Pulmonary artery endothelial cell (primary cell): ENCODE results near the gene TMEM212. TPM values are rescaled to one million over a fixed set of nuclear protein-coding genes. Genes with fewer than 3 reads are reported as not detected.
A peak's percentile ranks its signal among the peaks of the same experiment; 100 is the strongest.

Experiments used
- DNase-seq: peaks from one replicate; pipeline ENCODE4 v3.0.0-alpha.2; 2011; ENCODE audit warnings: low read depth, low spot score
- total RNA-seq: library from RNA; depleted of rRNA; stranded (reverse); fragments of >200 nt; gene quantifications from 2 replicates; pipeline ENCODE4 v1.2.3, GENCODE V29; 2014

TMEM212 gene
- not detected in 2 replicates for total RNA-seq

DNA sequence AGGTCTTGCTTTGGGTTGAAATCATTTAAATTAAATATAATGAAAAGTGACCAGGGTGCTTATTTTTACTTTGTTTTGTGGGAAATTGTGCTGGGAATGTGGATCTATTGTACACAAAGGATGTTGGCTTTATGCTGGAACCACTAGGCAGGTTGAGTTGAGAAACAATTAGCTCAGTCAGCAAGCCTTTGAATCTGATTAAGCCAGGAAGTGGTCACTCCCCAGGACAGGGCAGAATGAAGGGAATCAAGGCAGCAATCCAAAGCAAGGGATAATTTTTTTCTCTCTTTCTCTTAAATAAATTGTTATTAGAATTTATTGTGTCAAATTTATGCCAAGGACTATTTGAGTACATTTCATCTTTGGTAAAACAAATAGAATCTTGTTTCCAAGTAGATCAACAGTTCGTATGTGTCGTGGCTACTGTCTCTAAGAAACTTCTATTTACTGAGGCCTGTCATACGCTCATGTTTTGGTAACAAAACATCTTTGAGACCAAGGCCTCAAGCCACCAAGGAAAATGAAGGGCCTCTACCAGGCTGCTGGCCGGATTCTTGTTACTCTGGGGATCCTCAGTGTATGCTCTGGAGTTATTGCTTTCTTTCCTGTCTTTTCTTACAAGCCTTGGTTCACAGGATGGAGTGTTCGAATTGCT is at the start of gene TMEM212:
TMEM212 (plus strand) TSS at position 486 of the 655 bp plus-strand sequence; CDS start at position 521, 35 bp downstream.
- DNase-seq: no peak

DNA sequence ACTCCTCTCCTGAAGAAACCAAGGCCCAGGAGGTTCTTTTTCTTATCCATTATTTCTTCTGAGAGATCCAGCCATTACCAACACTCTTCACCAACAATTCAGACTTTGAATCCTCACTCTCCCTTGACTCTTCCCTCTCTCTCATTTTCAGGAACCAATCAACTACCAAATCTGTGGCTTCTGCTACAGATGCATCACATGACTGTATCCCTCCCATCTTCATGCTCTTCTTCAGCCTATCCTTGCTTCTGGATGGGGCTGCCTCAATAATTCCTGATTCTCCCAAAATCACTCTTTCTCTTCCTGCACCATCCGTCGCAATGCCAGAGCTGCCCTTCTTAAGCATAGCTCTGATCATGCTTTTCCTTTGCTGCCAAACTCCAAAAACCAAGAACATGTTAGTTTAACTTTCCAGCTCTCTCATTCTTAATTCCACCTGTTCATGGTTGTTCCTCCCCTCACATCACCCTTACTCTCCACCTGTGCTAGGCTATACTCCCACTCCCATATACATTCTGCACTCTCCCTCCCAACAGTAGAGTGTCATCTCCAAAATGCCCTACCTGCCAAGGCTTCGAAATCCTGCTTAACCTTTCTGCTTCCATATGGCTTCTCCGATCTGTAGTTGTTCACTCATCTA is 46.4 kb upstream of the TMEM212 start:
- DNase-seq: no peak

DNA sequence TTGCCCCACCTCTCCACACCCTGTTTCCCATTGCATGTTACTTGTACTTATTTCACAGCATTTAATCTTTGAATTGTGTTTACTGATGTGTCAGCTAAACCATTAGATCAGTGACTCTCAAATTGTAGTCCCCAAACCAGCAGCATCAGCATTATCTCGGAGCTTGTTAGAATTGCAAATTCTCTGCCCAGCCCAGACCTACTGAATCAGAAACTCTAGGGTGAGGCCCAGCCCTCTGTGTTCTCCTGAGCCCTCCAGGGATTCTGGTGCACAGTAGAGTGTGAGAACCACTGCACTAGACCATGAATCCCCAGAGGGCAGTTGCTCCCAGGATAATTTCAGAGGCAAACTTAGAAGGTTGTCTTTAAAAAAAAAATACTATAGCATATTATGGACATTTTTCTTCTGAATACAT is 45.9 kb upstream of the TMEM212 start:
- DNase-seq: no peak

DNA sequence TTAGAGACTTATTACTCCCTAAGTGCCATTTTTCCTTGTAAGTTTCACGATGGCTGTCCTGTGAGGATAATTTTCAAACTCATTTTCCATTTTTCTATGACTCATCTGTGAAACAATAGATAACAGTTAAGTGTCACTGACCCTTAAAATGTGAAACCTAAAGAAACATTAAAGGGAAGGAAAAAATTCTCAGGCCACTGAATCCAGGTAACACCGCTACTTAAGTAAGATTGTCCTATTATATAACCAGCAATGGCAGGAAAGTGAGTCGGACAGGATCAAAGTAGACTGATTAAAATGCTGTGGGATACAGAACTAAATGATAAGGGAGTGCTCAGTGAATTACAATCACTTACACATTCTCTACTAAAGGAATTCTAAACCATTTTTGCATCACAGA is 45.3 kb upstream of the TMEM212 start:
- no peak for DNase-seq

DNA sequence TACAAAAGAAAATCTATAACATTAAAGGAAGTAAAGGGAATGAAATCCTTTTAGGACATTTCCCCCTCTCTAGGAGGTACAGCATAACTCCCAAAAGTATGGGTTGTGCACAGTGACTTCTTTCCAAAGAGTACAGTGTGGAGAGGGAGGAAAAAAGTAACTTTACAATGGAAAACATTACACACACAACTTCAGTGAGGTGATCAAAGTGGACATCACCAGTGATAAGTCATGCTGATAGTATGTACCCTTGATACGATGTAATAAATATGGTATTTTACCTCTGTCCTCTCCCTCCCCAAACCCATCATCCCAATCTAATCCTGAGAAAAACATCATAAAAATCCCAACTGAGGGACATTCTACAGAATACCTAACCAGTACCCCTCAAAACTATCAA is 43.6 kb upstream of the TMEM212 start:
- DNase-seq: no peak

- peak; percentile 89 for DNase-seq
Measured at GRCh38 chr3:171801738-171802589, 41.2 kb upstream of the TMEM212 start.

DNA sequence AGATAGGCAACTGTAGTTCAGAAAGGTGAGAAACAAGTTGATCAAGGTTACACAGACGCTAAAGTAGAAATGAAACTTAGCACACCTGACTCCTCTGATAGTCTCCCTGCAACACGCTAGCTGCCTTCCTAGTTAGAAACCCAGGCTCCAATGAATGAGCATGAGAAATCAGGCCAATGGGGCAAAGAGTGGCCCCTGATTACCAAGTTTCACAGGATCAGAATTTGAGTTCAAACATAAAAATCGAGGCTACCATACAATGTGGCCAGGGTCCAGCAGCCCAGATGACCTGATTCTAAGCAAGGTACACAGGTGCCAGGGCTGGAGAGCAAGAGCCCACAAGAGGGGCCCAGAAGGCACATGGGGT is 40.6 kb upstream of the TMEM212 start:
- no peak for DNase-seq

DNA sequence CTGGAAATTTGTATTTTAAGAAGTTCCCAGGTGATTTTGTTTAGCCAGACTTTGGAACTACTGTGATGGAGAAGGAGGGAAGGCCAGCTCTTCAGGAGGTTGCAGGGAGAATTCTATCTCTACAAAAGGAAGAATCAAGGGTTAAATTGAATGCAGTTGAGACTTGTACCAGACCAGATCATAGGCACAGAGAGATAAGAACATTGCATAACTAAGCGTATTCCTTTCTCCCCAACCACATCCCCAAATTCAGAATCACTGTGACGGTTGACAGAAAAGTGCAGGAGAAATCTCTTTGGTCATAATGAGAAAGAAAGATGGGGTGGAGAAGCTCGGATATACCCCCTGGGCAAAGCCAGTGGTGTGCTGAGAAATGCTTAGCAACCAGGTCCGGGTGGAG is 40.1 kb upstream of the TMEM212 start:
- no peak for DNase-seq

GRCh38 chr3:171804618-171805389 is 38.3 kb upstream of the TMEM212 start:
- no peak for DNase-seq

DNA sequence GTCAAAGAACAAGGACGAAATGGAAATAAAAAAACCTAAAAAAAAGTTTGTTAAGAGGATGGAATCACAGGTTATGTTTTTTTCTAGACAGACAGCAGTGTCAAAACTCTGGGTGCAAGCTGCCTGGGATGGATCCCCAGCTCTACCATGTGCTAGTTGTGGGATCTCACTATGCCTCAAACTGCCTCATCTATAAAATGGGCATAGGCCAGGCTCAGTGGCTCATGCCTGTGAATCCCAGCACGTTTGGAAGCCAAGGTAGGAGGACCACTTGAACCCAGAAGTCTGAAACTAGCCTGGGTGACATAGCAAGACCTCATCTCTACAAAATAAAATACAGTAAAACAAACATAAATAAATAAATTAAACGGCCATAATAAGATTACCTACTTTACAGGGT is 37.5 kb upstream of the TMEM212 start:
- no peak for DNase-seq

- peak; percentile 78 for DNase-seq
Measured at GRCh38 chr3:171806200-171807128, 36.7 kb upstream of the TMEM212 start.

- DNase-seq: no peak
Measured at GRCh38 chr3:171807129-171807675, 35.9 kb upstream of the TMEM212 start.

- DNase-seq: no peak
Measured at GRCh38 chr3:171807806-171808205, 35.3 kb upstream of the TMEM212 start.

GRCh38 chr3:171809611-171809860 is 33.6 kb upstream of the TMEM212 start:
- no peak for DNase-seq

GRCh38 chr3:171809861-171810628 is 33.1 kb upstream of the TMEM212 start, which contains the start of gene PLD1:
TSS of gene PLD1 (minus strand) at chr3:171810483. CDS start at chr3:171738051, 72,432 bp downstream.
- DNase-seq: no peak

GRCh38 chr3:171810629-171811294 is 32.4 kb upstream of the TMEM212 start:
- DNase-seq: no peak

- no peak for DNase-seq
Measured at GRCh38 chr3:171811295-171811912, 31.7 kb upstream of the TMEM212 start.

GRCh38 chr3:171811913-171812335 is 31.2 kb upstream of the TMEM212 start:
- DNase-seq: no peak

- no peak for DNase-seq
Measured at GRCh38 chr3:171812811-171813210, 30.3 kb upstream of the TMEM212 start.
